ENCODE measurements around the gene SLC26A2. TPM values are rescaled to one million over a fixed set of nuclear protein-coding genes. Genes with fewer than 3 reads are reported as not detected.
"Not testable (repeated sequence)": the region's sequence is repeated elsewhere in the genome, so short reads cannot be mapped to it uniquely, and the experiment has no call there.

Gene SLC26A2
- total RNA-seq, 1 experiment from 2014 or later = 10.2 TPM

DNA sequence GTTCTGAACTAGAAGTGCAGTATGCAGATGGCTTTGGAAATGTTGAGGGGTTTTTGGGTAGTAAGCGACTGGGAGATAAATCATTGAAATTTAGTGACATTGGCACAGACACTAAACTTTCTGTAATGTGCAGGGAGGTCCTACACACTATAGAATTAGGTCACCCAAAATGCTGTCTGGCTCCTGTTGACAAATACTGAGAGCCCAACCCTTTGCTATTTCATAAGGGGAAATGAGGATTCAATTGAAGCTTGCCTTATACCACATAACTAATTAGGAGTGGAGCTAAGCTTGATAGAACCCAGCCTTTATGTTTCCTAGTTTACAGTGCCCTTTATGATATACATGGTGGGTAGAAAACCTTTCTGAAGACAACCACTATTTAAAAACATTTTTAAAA lies 62.6 kb downstream of the SLC26A2 start:
- in situ Hi-C loops (cut with HindIII; ENCODE audit: low sequenced_read_pairs) = no loop called here
- DNase-seq (ENCODE audit: low spot score) = no peak

DNA sequence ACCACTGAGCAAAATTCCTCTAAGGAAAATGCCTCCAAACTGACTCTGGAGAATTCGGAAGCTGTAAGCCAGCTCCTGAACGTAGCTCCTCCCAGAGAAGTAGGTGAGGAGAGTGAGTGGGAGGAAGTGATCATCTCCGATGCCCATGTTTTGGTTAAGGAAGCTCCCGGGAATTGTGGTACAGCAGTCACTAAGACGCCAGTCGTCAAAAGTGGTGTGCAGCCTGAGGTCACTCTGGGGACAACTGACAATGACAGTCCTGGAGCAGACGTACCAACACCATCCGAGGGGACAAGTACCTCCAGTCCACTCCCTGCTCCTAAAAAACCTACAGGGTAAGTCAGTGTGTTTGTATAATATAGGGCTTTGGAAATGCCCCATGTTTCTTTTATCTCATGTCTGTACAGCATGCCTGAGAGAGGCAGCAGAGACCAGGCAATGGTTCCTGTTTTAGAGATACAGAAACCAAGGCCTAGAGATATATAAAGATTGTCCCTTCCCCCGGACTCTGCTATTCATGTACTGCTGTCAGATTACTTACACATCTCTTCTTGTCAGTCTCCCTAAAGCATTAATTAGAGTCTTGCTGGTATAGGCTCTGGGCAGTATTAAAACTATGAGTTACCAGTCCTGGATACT lies 63.9 kb downstream of the SLC26A2 start:
- in situ Hi-C loops (cut with HindIII; ENCODE audit: low sequenced_read_pairs) = no loop called here
- peak; percentile 15 for DNase-seq (ENCODE audit: low spot score)

DNA sequence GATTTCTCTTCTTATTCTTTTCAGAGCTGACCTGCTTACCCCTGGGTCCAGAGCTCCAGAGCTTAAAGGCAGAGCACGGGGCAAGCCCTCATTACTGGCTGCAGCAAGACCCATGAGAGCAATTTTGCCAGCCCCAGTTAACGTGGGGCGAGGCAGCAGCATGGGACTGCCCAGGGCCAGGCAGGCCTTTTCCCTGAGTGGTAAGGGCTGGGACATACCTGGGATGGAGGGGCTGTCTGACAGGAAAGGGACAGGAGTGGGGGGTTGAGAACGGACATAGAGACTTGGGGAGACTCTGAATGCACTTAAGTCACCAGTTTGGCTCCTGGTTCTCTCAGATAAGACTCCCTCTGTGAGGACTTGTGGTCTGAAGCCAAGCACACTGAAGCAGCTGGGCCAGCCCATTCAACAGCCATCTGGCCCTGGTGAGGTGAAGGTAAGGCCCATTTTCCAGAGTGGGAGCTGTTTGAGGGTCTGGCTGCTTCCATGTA lies 66.2 kb downstream of the SLC26A2 start:
- DNase-seq (ENCODE audit: low spot score) = peak; percentile 57
- in situ Hi-C loops (cut with HindIII; ENCODE audit: low sequenced_read_pairs) = no loop called here

DNA sequence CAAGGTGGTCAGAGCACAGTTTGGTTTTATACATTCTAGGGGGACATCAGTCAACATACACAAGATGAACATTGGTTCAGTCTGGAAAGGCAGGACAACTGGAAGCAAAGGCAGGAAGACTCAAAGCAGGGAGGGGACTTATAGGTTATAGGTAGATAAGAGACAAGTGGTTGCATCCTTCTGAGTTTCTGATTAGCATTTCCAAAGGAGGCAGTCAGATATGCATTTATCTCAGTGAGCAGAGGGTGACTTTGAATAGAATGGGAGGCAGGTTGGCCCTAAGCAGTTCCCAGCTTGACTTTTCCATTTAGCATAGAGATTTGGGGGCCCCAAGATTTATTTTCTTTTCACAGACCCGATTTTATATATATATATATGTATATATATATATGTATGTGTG lies 67.5 kb downstream of the SLC26A2 start:
- DNase-seq (ENCODE audit: low spot score); in situ Hi-C loops (cut with HindIII; ENCODE audit: low sequenced_read_pairs): not testable (repeated sequence)

DNA sequence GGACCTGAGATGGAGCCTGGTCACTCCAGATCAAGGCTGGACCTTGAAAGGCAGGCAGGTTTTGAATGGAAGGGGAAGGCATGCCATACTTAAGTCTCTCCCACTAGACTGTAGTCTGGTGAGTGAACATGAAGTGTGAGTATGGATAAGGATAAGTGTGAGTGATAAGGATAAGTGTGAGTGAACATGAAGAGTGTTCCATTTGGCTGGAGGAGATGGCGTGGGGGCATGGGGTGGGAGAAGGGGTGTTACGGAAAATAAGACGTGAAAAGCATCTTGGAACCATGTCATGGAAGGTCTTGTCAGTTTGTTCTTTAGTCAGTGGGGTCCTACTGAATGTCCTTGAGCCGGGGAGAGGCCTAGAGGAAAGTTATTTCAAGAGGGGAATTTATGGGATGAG lies 72.8 kb downstream of the SLC26A2 start:
- no peak for DNase-seq (ENCODE audit: low spot score)
- in situ Hi-C loops (cut with HindIII; ENCODE audit: low sequenced_read_pairs) = loop anchor here (5.0 kb wide), 1 partner anchor 39 kb away; no protein-coding TSS in a partner anchor

DNA sequence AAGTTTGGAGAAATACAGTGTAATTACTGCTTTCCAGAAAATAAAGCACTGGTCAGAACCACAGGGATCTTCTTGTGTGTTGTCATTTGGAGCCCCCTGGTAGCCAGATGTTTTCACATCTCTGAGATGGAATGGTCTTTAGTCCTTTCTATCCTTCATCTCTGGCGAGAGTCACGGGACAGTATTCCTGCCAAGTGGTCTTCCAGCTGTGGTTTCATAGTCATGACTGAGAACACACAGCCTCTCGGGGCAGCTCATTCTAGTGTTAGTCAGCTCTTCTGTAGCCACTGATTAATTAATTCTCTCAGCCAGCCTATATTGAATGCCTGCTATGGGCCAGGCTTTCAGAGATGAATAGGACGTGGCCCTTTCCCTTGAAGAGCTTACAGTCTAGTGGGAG lies 74.1 kb downstream of the SLC26A2 start:
- in situ Hi-C loops (cut with HindIII; ENCODE audit: low sequenced_read_pairs) = loop anchor here (5.0 kb wide), 1 partner anchor 38 kb away; no protein-coding TSS in a partner anchor
- no peak for DNase-seq (ENCODE audit: low spot score)

DNA sequence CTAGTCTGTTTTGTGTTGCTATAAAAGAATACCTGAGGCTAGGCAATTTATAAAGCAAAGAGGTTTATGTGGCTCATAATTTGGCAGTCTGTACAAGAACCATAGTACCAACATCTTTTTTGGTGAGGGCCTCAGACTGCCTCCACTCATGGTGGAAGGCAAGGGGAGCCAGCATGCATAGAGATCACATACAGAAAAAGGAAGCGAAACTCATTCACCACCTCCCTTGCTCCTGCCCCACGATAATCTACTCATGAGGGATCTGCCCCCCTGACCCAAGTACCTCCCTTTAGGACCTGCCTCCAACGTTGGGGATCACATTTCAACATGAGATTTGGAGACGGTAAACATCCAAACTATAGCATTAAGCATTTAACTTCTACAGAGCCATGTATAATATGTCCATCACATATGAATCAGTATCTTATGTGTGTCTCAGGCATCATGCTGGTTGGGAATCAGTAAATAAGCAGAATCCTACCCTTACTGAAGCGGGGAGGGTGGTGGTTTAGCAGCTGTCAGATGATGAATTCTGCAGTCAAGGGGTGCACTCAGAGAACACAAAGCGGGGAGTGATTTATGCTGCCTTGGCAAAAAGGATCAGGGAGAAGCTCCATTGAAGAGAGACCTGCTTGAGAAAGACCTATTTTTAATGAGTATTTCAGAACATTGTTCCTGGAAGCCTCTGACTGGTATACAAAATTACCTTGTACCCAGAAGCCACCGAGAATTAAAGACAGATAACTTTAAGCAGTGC lies 74.8 kb downstream of the SLC26A2 start:
- DNase-seq (ENCODE audit: low spot score) = no peak
- in situ Hi-C loops (cut with HindIII; ENCODE audit: low sequenced_read_pairs) = no loop called here

DNA sequence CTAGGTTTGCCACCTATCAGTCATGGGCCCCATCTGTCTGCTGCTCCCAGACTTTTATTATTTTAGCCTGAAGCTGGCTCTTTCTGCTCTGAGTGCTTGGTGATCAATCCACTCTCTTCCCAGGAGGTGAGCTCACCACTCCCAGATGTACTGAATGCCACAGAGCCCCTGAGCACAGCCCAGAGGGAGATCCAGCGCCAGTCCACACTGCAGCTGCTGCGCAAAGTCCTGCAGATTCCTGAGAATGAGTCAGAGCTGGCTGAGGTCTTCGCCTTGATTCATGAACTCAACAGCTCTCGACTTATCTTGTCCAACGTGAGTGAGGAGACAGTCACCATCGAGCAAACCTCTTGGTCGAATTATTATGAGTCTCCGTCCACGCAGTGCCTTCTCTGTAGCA lies 76.0 kb downstream of the SLC26A2 start:
- DNase-seq (ENCODE audit: low spot score) = no peak
- in situ Hi-C loops (cut with HindIII; ENCODE audit: low sequenced_read_pairs) = no loop called here

Other genes with a start within 250 kb of the SLC26A2 start
- 1.2 and 2.4 TPM in 2 replicates for gene PPARGC1B, start 230.4 kb upstream of the SLC26A2 start, total RNA-seq (2014; rRNA removed; shearing (Covaris generic))
- not detected in 2 replicates for gene PDE6A, start 16.0 kb upstream of the SLC26A2 start, total RNA-seq (2014; rRNA removed; shearing (Covaris generic))
- 1.4 and 1.9 TPM in 2 replicates for gene TIGD6, start 39.9 kb downstream of the SLC26A2 start, total RNA-seq (2014; rRNA removed; shearing (Covaris generic))
- gene HMGXB3, start 40.0 kb downstream of the SLC26A2 start, total RNA-seq (2014; rRNA removed; shearing (Covaris generic)) = 56.9 and 58.7 TPM in 2 replicates
- gene CSF1R, start 125.8 kb downstream of the SLC26A2 start, total RNA-seq (2014; rRNA removed; shearing (Covaris generic)) = 0.43 and 1.1 TPM in 2 replicates
- 21.0 and 31.1 TPM in 2 replicates for gene PDGFRB, start 195.1 kb downstream of the SLC26A2 start, total RNA-seq (2014; rRNA removed; shearing (Covaris generic))
- gene CDX1, start 206.0 kb downstream of the SLC26A2 start, total RNA-seq (2014; rRNA removed; shearing (Covaris generic)) = not detected in 2 replicates
- gene SLC6A7, start 229.3 kb downstream of the SLC26A2 start, total RNA-seq (2014; rRNA removed; shearing (Covaris generic)) = not detected in 2 replicates